SK-N-SH treated with all-trans-retinoic acid at 6 μM for 48 hours (cell line): ENCODE measurements around the gene FAF2.

Experiments
- CREB5 ChIP-seq: fragments of 250-450 bp; sonication (Bioruptor Pico); IDR thresholded peaks from 2 replicates; pipeline ENCODE4 v1.5.1; 2020; ENCODE audit warnings: low read depth, mild to moderate bottlenecking, moderate library complexity
- PATZ1 ChIP-seq: fragments of 250-450 bp; sonication (Bioruptor Pico); IDR thresholded peaks from 2 replicates; pipeline ENCODE4 v1.8.0; 2020; ENCODE audit warnings: mild to moderate bottlenecking, moderate library complexity, borderline replicate concordance
- PPARA ChIP-seq: fragments of 250-450 bp; sonication (Bioruptor Pico); IDR thresholded peaks from 2 replicates; pipeline ENCODE4 v1.5.0; 2020; ENCODE audit warnings: mild to moderate bottlenecking, borderline replicate concordance

- no peak for TF ChIP-seq PATZ1 (CRISPR knock-in tag)
- no peak for TF ChIP-seq PPARA (CRISPR knock-in tag)
- no peak for TF ChIP-seq CREB5
Measured at GRCh38 chr5:176538989-176539384, 90.8 kb downstream of the FAF2 start.
